ENCODE results near the gene CCDC167.

The CCDC167 gene

DNA sequence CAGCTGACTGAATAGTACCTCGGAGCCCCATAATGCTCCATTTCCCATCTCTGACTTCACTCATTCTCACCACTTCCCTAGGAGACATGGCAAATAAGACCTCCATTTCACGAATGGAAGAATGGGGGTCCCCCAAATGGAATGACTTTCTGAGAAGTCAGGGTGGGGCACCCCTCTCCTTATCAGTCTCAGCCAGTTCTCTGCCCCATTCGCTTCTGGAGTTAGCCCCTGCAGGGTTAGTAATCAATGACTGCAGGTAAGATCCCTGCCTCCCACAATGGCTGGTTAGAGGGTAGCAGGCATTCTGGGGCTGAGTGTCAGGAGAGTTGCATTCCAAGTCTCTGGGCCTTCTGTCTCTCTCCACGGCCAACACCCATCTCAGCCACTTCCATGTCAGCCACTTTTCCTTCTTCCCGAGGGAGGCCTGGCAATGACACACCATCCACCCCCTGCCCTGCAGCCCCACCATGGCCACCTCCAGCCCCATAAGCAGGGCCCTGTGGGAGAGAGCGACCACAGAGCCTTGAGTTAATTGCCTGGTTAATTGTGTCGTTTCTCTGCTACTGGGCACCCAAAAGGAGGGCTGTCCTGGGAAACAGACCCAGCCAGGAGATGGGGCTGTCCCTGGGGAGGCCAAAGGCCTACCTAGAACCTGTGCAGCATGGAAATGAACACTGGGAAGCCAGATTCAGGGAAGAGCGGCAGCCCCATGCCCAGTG lies 13.4 kb downstream of the CCDC167 start:
- no peak for DNase-seq

- no peak for DNase-seq
Measured at GRCh38 chr6:37485291-37485702, 14.4 kb downstream of the CCDC167 start.

DNA sequence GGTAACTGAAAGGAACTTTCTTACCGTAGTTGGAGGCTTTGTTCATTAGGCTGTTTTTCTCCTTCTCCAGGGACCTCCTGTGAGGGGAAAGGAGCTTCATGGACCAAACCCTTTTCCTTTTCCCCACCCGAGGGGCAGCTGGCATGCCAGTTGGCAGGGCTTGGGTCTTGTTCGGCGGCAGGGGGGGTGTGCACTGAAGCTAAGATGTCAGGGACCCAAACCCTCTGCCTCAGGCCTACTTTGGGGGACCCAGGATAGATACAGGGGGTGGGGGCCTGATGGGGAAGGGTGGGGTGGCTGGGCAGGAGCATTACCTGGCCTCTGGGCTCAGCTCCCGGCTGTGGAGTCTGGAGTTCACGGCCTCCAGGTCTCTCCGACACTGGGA lies 14.9 kb downstream of the CCDC167 start:
- no peak for DNase-seq

DNA sequence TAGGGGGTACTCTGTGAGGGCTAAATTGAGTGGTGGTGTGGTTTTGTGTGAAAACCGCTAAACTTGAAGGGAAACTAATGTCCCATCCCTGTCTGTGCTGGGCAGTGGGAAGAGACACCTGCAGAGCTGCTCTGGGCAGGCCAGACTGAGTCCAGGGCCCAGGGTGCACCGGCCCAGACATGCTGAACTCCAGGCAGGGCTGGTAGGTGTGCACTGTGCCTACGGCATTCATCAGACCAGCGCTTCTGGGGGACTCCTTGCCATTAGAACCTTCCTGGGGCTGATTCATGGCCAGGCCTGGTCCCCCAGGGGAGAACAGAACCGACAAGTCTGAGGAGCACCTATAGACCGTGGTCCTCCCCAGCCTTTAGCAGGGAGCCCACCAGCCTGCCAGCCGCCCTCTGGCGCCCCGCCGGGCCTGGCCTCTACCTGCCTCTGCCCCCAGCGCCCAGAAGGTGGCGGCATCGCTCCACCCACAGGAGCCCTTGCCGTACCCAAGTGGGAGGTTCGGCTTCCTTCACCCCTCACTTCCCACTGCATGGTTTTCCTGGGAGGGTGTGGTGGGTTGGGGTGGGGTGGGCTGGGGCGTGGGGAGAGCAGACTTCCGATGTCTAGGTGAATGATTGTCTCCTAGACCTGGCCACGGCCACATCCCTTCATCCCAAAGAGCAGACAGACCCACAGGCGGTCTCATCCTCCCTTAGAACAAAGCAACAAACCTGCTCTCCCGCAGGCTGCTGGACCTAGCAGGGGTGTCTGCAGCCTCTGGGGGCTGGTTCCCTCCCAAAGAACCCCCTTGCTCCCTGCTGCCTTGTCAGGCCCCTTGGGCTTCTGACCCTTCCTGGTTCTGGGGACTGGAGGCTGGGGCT lies 15.5 kb downstream of the CCDC167 start:
- no peak for DNase-seq

DNA sequence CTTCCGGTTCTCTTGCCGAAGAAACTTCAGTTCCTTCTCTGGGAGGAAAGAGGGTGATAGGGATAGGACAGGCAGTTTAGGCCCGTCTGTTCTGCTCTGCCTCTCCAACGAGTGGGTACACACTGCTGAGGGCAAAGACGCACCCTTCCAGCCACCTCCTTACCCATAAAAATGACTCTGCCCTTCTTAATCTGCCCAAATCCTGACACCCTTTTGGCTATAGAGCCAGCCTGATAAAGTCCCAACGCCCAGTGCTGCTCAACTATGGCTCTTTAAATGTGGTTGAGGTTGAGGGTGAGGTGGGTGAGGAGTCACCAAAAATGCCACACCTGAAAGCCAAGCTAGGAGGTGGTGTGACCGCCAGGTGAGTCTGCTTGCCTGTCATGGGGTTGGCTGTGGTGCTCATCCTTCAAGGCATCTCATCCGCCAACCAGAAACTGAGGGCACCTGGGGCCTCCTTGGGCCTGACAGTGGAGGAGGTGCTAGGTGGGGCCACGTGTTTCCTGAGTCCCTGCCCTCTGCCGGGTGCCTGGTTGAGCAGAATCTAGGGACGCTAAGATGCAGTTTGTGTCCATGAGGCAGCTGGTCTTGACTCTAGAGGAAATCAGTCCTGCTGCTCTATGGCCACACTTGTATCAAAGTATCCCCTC lies 16.3 kb downstream of the CCDC167 start:
- DNase-seq, result no peak

DNA sequence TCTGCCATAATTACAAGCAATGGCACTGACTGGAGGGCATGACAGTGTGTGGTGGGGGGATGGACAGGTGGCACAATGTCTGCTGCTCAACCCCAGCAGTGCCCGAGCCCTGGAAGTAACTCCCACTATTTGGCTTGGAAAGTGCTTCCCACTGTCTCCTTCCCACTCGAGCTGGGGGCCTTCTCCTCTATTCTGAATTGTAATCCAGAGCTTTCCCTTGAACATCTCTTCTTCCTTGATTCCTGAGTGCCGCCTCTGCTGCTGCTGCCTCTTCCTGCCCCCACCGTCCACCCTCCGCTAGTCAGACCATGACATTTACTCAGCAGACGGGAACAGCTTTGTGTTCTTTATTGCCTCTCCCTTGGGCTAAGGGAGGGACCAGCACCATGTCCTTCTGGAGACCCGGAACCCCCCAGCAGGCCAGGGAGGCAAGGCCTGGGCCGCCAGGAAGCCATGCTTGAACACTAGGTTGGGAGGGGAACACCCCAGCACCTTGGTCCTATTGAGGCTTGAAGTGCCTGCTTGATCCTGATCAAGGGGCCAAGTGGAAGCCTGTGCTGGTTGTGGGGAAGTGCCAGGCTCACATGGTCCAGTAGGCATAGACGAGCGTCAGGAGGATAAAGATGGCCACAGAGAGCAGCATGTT lies 17.0 kb downstream of the CCDC167 start:
- no peak for DNase-seq

DNA sequence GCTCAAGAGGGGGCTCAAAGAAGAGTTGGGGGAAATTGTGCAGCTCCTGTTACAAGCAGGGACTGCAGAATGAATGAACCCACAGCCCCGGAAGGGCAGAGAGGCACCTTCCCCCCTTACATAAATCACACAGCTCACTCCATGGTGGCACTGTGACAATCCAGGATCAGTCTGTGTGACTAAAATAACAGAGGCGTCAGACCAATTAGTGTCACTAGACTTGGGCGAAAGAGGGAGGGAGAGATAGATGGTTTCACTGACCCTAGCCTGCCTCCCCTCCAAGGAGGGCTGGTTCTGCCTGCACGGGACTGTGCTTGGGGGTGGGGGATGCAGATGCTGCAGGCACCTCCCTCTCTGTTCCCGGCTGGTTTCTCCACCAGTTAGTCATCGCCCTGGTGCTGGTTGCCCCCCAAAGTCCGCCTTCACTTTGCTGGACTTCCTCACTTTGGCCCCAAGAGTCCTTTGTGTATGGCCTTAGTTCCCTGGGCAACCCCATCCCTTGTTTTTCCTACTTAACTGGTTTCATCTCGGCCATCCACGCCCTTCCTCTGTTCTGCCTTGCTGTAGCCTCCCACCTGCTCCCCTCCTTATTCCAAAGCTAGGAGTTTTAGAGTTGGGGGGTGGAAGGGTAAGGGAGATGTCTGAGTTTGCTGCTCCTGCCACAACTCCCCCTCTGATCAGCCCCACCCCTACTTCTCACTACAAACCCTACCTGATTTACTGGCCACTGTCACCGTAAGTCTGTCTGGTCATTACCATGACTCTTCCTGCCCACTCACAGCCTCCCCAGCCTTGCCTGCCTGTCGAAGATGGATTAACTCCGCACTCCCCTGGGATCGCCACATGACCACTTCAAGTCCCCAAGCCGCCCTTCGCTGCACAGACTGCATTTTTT lies 17.7 kb downstream of the CCDC167 start:
- DNase-seq, result no peak

DNA sequence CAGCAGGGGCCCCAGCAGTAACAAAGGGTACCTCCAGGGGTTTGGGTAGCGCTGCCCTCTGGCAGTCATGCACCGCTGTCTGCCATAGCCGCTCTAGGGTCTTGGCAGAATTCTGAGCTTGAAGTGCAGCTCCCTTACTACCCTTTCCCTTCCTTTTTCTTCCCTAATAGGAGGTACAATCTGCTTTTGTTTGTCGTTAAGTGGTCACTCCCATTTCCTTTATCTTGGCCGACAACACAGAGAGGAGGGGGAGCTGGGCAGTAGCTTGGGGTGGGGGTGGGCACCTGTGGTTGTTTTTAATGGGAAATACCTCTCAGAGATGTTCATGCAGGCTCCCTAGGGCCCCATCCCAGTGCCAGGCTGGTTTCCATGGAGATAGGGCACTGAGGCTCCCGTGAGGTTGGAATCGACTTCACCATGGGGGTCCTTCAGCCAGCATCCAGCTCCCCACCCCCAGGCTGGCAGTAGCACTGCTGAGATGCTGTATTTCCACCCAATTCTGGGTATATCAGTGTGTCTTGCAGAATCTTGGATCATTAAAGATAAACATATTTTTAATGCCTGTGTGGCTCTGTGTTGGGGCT lies 18.6 kb downstream of the CCDC167 start:
- DNase-seq, result no peak

GRCh38 chr6:37480118-37480736 lies 19.5 kb downstream of the CCDC167 start:
- no peak for DNase-seq

GRCh38 chr6:37479266-37479854 lies 20.3 kb downstream of the CCDC167 start:
- DNase-seq, result no peak

DNA sequence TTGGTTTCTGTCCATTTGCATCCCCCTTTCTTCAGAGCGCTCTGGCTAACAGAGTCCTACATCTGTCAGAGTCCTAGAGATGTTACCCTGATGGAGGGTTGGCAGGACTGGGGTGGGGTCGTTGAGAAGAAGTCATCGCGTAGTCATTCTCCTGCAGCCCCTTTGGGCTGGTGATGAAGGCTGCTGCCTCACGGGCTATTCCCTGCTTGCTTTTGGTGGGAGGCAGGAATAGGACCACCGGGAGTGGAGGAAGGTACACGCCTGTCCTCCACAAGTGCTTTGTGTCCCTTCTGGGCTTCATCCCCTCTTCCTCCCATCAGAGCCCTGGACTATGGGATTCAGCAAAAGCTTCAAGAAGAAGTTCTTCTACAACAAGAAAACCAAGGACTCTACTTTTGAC lies 20.9 kb downstream of the CCDC167 start:
- no peak for DNase-seq

GRCh38 chr6:37477656-37478435 lies 21.8 kb downstream of the CCDC167 start:
- DNase-seq, result no peak

DNA sequence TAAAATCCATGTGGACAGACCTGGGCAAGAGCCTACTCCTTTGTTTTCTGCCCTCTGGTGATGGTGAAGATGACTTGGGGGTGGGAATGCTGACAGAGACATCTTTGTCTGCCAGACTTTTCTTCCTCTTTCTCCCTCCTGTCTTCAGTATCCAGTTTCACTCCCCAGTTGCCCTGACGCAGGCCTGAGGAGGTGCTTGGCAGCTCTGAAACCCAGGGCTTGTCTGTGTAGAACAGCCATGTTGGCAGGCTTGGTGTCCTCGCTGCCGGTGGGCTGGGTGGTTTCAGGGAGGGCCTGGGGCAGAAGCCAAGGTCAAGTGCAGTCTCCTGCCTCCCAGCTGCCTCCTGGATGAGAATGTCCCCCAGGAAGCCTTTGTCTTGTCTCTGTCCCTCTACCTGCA lies 22.5 kb downstream of the CCDC167 start:
- no peak for DNase-seq

- no peak for DNase-seq
Measured at GRCh38 chr6:37474316-37474715, 25.4 kb downstream of the CCDC167 start.

DNA sequence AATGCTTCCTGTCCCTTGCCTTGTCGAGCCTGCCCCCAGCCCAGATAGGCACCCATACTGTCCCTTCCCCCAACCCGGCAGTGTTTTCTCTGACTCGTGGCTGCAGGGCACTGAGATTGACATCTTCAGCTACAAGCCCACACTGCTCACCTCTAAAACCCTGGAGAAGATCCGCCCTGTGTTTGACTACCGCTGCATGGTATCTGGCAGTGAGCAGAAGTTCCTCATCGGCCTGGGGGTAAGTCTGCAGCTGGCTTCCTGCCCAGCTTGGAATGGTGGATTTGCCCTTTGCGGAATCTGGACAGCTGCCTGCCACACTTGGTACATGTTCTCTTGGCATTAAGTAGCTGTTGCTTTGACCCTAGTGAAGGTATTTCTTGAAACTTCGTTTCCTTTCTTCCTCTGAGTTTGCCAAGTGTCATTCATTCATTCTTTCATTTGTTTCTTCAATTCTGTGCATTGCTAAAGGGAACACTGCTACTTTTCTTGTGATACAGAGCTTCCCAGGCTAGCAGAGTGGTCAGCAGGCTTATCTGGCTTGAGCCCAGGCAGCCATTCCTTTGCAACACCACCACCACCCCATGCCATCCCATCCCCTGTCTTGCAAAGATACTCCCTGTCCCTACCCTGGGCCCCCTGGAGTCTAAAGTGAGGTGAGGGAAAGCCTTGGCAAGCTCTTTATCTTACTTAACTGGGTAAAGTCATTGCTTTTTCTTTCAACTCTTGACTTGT lies 26.2 kb downstream of the CCDC167 start:
- DNase-seq, result no peak

GRCh38 chr6:37467718-37468117 lies 32.0 kb downstream of the CCDC167 start:
- no peak for DNase-seq

DNA sequence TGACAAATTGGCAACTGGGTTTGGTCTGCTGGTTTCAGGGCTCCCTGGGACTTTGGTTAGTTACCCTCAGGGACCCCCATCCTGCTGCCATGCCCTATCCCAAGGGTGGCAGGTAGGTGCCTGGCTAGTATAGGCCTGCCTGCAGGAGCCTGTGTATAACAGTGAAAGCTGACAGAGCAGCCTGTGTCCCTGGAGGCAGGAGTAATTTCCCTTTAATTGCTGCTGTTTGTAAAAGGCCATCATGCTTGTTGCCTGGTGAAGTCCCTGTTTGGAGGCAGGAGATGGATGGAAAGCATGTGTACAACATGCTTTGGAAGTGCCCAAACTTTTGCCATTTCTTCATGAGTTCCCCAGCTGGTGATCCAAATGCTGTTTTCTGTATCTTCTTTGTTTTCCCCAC lies 36.6 kb downstream of the CCDC167 start:
- no peak for DNase-seq

- no peak for DNase-seq
Measured at GRCh38 chr6:37460805-37461204, 38.9 kb downstream of the CCDC167 start.

All from GF-D8 (cell line).